GM19395 (cell line): ENCODE measurements around the gene SLX4IP.
A peak's percentile ranks its signal among the peaks of the same experiment; 100 is the strongest.

Source experiments
- ATAC-seq: cut with Tn5 transposase; IDR thresholded peaks from one replicate; pipeline ENCODE4 v1.9.1; 2021; ENCODE audit warnings: mild to moderate bottlenecking, moderate library complexity; ENCODE audit not compliant: unreplicated experiment

Gene SLX4IP

GRCh38 chr20:10644458-10645204 is 209.5 kb downstream of the SLX4IP start:
- ATAC-seq: peak; percentile 64

- no peak for ATAC-seq
Observed at GRCh38 chr20:10645205-10645570, 210.1 kb downstream of the SLX4IP start.

GRCh38 chr20:10646006-10646405 is 210.9 kb downstream of the SLX4IP start:
- ATAC-seq: no peak

- ATAC-seq: no peak
Observed at GRCh38 chr20:10646886-10647420, 211.8 kb downstream of the SLX4IP start.

- no peak for ATAC-seq
Observed at GRCh38 chr20:10647471-10647870, 212.4 kb downstream of the SLX4IP start.

GRCh38 chr20:10647909-10648308 is 212.8 kb downstream of the SLX4IP start:
- no peak for ATAC-seq

- ATAC-seq: no peak
Observed at GRCh38 chr20:10648651-10649050, 213.5 kb downstream of the SLX4IP start.

- ATAC-seq: no peak
Observed at GRCh38 chr20:10649080-10649796, 214.1 kb downstream of the SLX4IP start.

- ATAC-seq: no peak
Observed at GRCh38 chr20:10649797-10650160, 214.7 kb downstream of the SLX4IP start.

GRCh38 chr20:10651227-10651990 is 216.3 kb downstream of the SLX4IP start:
- no peak for ATAC-seq

GRCh38 chr20:10652185-10652584 is 217.1 kb downstream of the SLX4IP start:
- no peak for ATAC-seq

GRCh38 chr20:10652660-10653261 is 217.7 kb downstream of the SLX4IP start:
- no peak for ATAC-seq

GRCh38 chr20:10653599-10654249 is 218.6 kb downstream of the SLX4IP start:
- no peak for ATAC-seq

- ATAC-seq: no peak
Observed at GRCh38 chr20:10654250-10654610, 219.1 kb downstream of the SLX4IP start.

GRCh38 chr20:10654630-10655029 is 219.5 kb downstream of the SLX4IP start:
- ATAC-seq: peak; percentile 78

GRCh38 chr20:10655720-10656669 is 220.9 kb downstream of the SLX4IP start:
- no peak for ATAC-seq

GRCh38 chr20:10657453-10657852 is 222.3 kb downstream of the SLX4IP start:
- ATAC-seq: no peak

GRCh38 chr20:10658051-10658823 is 223.1 kb downstream of the SLX4IP start:
- ATAC-seq: no peak
